CD4-positive, alpha-beta T cell treated with Interleukin-12 subunit alpha and Interleukin-12 subunit beta, for 1 hour (primary cell): ENCODE results near the gene PKMYT1.
"Not testable (repeated sequence)": the region's sequence is repeated elsewhere in the genome, so short reads cannot be mapped to it uniquely, and the experiment has no call there.

Experiments
- DNase-seq: peaks from one replicate; pipeline ENCODE4 v3.0.0-alpha.2; 2020

PKMYT1 gene

DNA sequence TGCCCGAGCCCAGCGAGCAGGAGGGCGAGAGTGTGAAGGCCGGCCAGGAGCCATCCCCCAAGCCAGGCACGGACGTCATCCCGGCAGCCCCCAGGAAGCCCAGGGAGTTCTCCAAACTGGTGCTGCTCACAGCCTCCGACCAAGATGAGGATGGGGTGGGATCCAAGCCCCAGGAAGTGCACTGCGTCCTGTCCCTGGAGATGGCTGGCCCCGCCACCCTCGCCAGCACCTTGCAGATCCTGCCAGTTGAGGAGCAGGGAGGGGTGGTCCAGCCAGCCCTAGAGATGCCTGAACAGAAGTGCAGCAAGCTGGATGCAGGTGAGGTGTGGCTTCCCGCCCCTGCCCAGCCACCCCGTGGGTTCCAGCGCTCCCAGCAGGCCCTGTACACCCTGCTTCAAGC lies 50.6 kb downstream of the PKMYT1 start:
- DNase-seq, result no peak

- DNase-seq, result no peak
These were observed 51.5 kb downstream of the PKMYT1 start for GRCh38 chr16:2928796-2929195.

DNA sequence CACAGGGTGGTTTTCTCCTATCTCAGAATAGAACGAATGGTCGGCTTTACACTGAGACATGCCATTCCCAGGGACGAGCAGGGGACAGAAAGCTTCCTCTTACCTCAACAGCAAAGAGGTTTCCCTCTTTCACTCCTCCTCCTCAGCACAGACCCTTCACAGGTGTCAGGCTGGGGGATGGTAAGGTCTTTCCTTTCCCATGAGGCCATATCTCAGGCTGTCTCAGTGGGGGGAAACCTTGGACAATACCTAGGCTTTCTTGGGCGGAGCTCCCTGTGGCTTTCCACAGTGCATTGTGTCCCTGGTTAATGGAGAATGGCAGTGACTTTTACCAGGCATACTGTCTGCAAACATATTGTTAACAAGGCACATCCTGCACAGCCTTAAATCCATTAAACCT lies 52.1 kb downstream of the PKMYT1 start:
- not testable (repeated sequence) for DNase-seq

- DNase-seq, result peak; percentile 90
These were observed 53.1 kb downstream of the PKMYT1 start for GRCh38 chr16:2927010-2927646.

DNA sequence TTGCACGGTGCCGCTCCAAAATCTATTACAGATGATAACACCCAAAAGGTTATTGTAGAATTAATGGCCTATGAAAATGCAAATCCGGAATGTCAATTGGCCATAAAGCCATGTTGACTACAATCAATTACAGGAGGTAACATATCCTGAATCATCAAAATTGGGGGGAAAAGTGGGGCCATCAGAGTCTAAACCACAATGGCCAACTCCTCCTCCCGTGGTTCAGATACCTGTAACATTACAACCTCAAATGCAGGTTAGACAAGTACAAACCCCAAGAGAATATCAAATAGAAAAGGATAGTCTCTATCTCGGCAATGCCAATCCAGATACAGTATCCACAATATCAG lies 53.6 kb downstream of the PKMYT1 start:
- DNase-seq, result no peak

DNA sequence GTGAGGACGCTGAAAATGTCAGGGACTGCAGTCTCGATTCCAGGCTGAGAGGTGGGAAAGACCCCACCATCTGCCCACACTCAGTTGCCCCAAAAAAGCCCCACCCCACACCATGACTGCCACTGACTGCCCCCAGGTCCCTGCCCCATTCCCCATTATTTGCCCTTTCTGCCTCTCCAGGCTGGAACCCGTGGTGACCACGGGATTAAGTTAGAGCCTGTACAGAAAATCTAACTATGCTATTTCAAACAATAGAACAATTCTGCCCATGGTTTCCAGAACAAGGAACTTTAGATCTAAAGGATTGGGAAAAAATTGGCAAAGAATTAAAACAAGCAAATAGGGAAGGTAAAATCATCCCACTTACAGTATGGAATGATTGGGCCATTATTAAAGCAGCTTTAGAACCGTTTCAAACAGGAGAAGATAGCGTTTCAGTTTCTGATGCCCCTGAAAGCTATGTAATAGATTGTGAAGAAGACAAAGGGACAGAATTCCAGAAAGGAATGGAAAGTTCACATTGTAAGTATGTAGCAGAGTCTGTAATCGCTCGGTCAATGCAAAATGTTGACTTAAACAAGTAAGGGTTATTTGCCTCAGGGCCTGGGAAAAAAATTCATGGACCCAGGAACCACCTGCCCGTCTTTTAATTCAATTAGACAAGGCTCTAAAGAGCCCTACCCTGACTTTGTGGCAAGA lies 54.1 kb downstream of the PKMYT1 start:
- DNase-seq, result no peak

GRCh38 chr16:2924901-2925755 lies 55.1 kb downstream of the PKMYT1 start:
- no peak for DNase-seq

- DNase-seq, result no peak
These were observed 56.8 kb downstream of the PKMYT1 start for GRCh38 chr16:2923481-2923880.
